Pons (tissue), 1 donor: ENCODE results near the gene ATP6V0B.
A peak's percentile ranks its signal among the peaks of the same experiment; 100 is the strongest.

Experiments used
- DNase-seq: peaks from one replicate; pipeline ENCODE4 v3.0.0-alpha.2; 2016; ENCODE audit warnings: low spot score

The ATP6V0B gene

DNA sequence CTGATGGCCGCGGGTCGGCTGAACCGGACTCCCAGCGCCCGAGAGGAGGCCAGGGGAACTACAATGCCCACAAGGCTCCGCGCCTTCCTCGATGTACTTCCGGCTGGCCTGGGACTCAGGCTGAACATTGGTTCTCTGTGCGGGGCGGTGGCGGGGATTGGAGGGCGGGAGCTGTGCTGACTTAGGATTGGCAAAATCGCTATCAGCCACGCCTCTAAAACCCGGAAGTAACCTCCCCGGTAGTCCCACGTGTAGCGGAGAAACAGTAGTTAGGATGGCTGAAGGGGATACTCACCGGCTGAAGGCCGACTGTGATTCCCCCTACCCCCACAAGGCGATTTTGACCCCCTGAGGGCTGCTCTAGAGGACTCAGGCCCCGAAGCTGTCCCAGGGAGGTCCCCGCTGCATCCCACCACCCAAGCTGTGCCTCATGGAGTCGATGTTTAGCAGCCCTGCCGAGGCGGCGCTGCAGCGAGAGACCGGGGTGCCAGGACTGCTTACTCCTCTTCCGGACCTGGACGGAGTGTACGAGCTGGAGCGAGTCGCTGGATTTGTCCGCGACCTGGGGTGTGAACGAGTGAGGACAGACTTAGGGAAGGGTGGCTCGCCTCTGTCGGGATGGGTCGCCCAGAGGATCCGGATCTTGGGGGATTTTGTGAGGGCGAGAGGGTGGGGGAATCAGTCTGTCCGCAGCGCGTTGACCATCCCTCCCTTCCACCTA is 4.9 kb upstream of the ATP6V0B start, which contains the start of gene DPH2:
TSS of gene DPH2 (plus strand) at position 265 of the 721 bp plus-strand sequence. CDS start at position 431, 166 bp downstream.
- DNase-seq: peak; percentile 97

DNA sequence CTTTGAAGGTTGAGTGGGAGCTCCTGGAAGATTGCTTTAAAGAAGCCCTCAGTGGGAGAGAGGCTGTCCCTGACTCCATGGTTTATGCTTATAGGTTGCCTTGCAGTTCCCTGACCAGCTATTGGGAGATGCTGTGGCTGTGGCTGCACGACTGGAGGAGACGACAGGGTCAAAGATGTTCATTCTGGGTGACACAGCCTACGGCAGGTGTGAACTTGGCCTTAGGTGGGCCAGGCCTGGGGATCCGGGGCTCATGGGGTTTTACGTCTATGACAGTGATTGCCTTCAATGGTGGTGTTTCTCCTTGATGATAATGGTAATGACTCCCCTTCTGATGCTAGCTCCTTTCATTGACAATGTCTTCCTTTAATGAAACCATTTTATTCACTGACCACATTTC is 4.3 kb upstream of the ATP6V0B start:
- no peak for DNase-seq

GRCh38 chr1:43970911-43971310 is 3.8 kb upstream of the ATP6V0B start:
- DNase-seq: no peak

GRCh38 chr1:43971336-43971980 is 3.3 kb upstream of the ATP6V0B start:
- no peak for DNase-seq

DNA sequence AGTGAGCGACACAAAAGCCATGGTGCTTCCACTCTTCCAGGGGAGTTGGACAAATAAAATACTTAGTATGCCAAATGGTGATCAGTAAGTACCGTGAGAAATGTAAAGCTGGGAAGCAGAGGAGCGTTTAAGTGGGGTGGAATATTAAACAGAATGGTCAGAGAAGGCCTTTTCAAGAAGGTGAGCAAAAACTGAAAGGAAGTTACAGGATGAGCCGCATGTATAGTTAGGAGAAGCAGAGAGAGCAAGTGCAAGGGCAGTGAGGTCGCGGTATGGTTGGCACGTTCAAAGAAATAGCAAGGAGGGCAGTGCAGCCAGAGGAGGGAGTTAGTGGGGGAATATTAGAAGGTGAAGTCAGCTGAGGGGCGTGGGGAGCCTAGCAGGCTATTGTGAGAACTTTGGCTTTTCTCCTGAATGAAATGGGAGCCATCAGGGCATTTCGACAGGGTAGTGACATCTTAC is 748 bp upstream of the ATP6V0B start:
- no peak for DNase-seq

DNA sequence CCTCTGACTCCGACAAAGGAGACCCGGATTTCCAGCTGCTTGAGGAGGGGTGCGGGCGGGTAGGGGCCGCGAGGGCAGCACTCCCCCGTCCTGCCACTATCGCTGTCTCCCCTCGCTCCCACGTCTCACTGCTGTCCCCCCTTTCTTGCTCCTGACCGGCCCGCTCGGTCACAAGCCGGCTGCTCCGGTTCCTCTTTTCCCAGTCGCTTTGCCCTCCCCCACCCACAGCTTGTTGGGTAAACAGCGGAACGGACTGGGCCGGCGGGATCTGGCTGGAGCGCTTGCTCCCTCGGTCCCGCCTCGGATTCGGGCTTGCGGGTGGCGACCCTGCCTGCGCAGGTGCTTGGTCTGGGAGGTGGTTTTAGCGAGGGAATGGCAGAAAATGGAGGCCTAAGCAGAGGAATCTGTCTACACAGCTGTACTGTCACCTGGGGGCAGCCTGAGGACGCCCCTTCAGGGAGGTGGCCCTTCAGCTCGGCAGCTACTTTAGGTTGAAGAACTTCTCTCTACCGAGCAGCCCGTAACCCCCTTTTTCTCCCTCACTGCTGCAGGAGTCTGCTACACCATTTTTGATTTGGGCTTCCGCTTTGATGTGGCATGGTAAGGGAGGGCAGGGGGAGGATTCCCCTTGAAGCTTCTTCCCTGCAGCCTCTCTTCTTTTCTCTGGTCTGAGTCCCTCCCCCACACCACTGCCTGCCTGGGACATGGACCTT is 645 bp downstream of the ATP6V0B start:
- DNase-seq: peak; percentile 56

- no peak for DNase-seq
These were observed 1.3 kb downstream of the ATP6V0B start for GRCh38 chr1:43976045-43976444.

DNA sequence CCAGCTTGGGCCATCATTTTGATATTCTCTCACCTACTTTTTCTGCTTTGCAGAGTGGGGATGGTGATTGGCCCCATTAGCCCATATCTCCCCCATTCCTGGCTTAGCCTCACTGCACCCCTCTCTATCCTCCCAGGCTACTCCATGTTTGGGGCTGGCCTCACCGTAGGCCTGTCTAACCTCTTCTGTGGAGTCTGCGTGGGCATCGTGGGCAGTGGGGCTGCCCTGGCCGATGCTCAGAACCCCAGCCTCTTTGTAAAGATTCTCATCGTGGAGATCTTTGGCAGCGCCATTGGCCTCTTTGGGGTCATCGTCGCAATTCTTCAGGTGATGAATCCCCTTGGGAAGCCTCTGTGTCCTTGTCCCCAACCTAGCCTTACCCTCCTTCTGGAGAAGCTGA is 2.1 kb downstream of the ATP6V0B start:
- DNase-seq: no peak

DNA sequence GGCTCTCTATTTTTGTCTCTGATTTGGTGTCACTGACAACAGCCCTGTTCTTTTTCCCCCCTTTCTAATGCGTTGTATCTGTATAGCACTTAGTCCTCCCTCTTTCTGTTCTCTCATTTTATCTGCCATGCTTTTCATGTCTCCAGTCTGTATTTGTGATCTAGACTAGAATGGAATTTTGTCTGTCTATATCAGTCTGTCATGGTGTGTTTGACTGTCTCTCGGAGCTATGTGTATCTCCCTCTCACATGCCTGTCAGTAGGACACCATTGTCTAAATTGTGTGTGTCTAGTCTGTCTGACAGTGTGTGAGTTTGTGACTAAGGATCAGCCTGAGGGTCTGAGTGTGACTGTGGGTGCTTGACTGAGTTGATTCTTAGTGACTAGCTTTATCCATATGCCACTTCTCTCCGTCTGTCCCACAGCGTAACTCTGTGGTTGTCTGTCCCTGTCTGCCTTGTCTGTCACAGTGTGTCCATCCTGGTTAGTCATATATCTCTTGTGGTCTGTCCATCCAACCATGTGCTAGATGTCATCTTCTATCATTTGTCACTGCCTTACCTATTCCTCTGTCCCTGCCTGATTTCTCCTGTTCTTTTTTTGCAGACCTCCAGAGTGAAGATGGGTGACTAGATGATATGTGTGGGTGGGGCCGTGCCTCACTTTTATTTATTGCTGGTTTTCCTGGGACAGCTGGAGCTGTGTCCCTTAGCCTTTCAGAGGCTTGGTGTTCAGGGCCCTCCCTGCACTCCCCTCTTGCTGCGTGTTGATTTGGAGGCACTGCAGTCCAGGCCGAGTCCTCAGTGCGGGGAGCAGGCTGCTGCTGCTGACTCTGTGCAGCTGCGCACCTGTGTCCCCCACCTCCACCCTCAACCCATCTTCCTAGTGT is 2.9 kb downstream of the ATP6V0B start:
- DNase-seq: no peak

GRCh38 chr1:43978264-43978550 is 3.4 kb downstream of the ATP6V0B start:
- DNase-seq: no peak

- DNase-seq: no peak
These were observed 3.9 kb downstream of the ATP6V0B start, which contains the start of gene B4GALT2 for GRCh38 chr1:43978551-43979260. TSS of gene B4GALT2 (plus strand) at chr1:43979210. CDS start at chr1:43981161, 1,951 bp downstream.

DNA sequence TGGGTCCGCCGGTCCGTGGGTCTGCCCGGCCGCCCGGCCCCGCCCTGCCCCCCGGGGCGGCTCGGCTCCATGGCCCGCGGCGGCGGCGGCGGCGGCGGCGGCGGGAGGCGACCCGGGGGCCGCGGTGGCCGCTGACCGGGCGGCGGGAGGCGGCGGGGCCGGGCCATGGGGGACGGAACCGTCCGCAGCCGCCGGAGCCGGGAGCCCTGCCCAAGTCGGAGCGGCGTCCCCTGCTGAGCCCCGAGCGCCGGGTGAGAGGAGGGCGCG is 4.4 kb downstream of the ATP6V0B start:
- DNase-seq: no peak

DNA sequence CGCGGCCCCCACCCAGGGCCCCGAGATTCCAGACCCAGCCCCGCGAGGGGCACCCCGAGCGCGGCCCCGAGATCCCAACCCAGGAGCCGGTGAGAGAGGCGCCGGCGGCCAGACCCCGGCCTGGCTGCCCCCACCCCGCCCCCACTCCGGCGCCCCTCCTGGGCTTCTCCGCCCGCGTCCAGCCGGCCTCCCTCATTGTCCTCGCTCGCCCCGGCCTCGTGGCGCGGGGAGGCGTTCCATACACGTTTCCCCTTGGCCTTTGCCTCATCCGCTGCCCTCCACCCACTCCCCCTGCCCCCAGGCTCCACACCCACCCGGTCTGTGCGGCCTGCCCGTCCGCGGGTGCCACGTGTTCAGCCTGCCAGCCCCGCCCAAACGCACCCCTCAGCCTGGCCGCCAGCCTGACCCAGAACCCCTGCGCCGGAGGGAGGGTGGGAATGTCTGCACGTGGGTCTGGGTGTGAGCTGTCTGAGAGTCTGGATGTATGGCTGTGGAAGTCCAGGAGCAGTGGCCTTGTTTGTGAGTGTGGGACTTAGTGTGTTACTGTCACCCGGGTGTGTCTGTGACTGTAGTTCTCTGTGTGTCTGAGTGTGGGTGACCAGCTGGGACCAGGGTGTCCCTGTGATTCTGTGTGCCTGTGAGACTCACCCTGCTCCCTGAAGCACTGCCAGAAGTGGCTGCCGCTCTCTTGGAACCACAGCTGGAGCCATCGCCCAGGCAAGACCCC is 4.9 kb downstream of the ATP6V0B start:
- no peak for DNase-seq

DNA sequence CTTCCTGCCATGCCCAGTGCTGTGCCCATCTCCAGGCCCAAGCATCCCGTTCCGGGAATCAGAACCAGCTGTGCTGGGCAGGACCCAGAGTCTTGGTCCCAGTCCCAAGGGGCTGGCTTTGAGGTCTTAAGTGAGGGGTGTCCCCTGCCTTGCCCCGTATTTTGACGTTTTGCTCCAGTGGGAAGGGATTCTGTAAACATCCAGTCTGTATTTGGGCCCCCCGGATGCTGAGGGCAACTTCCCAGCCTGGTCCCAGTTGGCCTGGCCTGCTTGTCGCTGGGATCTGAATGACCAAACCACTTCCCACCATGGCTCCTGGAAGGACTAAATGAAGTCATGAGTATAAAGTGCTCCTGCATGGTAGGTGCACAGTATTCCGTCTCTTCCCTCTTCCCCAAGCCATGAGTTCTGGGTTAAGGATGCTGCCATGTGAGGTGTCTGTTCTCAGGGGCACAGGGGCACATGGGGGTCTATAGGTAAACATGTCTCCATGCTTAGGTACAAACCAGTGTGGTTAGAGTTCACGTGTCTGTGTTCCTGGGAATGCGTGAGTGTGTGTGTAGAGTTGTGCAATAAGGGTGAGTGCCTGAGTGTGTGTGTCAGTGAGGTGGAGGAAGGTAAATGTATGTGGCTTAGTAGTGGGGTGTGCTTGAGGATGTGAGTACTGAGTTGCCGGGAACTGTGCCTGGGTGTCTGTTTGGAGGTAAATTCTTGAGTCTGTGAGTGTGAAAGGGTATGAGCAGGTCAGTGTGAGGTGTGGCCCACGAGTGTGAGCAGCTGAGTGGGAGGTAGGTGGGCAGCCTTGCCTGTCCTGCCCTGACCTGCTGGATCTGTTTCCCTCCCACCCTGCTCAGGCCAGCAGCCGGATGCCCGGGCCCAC is 5.7 kb downstream of the ATP6V0B start:
- DNase-seq: no peak

GRCh38 chr1:43981135-43981491 is 6.4 kb downstream of the ATP6V0B start:
- no peak for DNase-seq

GRCh38 chr1:43981636-43982035 is 6.9 kb downstream of the ATP6V0B start:
- no peak for DNase-seq

DNA sequence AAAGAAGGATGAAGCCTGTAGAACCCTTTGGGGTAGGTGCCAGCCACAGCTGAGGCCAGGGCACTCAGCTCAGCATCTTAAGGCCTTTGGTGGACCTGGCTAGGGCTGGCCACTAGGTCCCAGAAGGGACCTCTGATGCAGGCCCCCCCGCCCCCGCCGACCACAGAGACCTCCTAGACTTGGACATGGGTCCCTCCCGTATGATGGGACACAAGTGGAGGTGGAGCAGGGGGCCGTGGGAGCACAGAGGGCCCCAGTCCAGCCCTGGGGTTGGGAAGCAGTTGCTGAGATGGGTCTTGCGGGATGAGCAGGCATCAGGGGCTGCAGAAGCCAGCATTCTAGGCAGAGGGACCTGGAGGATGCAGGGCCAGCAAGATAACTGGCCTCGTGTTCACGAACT is 7.5 kb downstream of the ATP6V0B start:
- no peak for DNase-seq

- DNase-seq: no peak
These were observed 8.0 kb downstream of the ATP6V0B start for GRCh38 chr1:43982808-43983207.

- DNase-seq: no peak
These were observed 8.6 kb downstream of the ATP6V0B start for GRCh38 chr1:43983253-43983899.

GRCh38 chr1:43984855-43985254 is 10.1 kb downstream of the ATP6V0B start:
- no peak for DNase-seq
